ENCODE data around the gene TNPO1. TPM values are rescaled to one million over a fixed set of nuclear protein-coding genes. Genes with fewer than 3 reads are reported as not detected.
"Not testable (repeated sequence)": the region's sequence is repeated elsewhere in the genome, so short reads cannot be mapped to it uniquely, and the experiment has no call there.

TNPO1 gene
- total RNA-seq, 2 donors from 2014 or later: 133 to 141 TPM

DNA sequence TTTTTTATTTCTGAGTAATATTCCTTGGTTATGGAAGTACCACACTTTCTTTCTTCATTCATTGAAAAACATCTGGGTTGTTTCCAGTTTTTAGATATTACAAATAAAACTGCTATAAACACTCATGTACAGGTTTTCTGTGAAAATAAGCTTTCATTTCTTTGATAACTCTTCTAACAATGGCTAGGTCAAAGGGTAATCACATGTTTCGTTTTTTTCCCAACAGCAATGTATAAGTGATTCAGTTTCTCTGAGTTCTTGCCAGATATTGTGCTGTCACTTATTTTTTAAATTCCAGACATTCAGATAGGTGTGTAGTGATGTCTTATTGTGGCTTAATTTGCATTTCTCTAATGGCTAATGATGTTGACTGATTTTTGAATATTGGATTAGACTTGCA, 16.7 kb upstream of the TNPO1 start:
- peaks cover 5% of the 10 kb centered on the region for H3K4me1 Mint-ChIP-seq
- peaks cover 13% of the 10 kb centered on the region for H3K27me3 Mint-ChIP-seq (ENCODE audit: insufficient read depth)
- H3K36me3 ChIP-seq (ENCODE audit: control insufficient read depth, insufficient read depth, low read length): no peaks in the 10 kb centered on the region
- H3K4me3 Mint-ChIP-seq: no peak overlapping the region
- no peaks in the 10 kb centered on the region for H3K9me3 ChIP-seq (ENCODE audit: control insufficient read depth, low read length)
- H3K9me3 Mint-ChIP-seq: no peaks in the 10 kb centered on the region
- no peak overlapping the region for H3K9ac ChIP-seq (ENCODE audit: extremely low read depth, low read length, poor library complexity, severe bottlenecking)
- no peak overlapping the region for H3K4me3 ChIP-seq (ENCODE audit: low read length)
- no peaks in the 10 kb centered on the region for H3K27me3 ChIP-seq (ENCODE audit: control insufficient read depth, insufficient read depth, low read length, poor library complexity, severe bottlenecking)
- no peaks in the 10 kb centered on the region for H3K36me3 Mint-ChIP-seq (ENCODE audit: low read depth)
- H3K4me1 ChIP-seq (ENCODE audit: control insufficient read depth, insufficient read depth, low read length): no peaks in the 10 kb centered on the region
- no peak overlapping the region for H3K27ac ChIP-seq (ENCODE audit: low read depth, low read length)
- DNase-seq: no peak
- H3K27ac Mint-ChIP-seq: no peak overlapping the region
- TF ChIP-seq, protein P1, sequence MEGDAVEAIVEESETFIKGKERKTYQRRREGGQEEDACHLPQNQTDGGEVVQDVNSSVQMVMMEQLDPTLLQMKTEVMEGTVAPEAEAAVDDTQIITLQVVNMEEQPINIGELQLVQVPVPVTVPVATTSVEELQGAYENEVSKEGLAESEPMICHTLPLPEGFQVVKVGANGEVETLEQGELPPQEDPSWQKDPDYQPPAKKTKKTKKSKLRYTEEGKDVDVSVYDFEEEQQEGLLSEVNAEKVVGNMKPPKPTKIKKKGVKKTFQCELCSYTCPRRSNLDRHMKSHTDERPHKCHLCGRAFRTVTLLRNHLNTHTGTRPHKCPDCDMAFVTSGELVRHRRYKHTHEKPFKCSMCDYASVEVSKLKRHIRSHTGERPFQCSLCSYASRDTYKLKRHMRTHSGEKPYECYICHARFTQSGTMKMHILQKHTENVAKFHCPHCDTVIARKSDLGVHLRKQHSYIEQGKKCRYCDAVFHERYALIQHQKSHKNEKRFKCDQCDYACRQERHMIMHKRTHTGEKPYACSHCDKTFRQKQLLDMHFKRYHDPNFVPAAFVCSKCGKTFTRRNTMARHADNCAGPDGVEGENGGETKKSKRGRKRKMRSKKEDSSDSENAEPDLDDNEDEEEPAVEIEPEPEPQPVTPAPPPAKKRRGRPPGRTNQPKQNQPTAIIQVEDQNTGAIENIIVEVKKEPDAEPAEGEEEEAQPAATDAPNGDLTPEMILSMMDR (conservative IDR thresholded peaks at IDR 0.05): no peak
- 95% methylated on average over 1 of the region's 1 CpG; no CpG with 5 or more reads in 1 of the 2 experiments for WGBS, 2 experiments (ENCODE audit: insufficient coverage in 1 of 2, insufficient read length in 1 of 2)

DNA sequence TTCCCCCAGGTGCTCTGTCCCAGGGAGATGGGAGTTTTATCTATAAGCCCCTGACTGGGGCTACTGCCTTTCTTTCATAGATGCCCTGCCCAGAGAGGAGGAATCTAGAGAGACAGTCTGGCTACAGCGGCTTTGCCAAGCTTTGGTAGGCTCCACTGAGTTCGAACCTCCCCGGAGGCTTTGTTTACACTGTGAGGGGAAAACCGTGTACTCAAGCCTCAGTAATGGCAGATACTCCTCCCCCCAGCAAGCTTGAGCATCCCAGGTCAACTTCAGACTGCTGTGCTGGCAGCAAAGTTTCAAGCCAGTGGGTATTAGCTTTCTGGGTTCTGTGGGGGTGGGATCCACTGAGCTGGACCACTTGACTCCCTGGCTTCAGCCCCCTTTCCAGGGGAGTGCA, 7.8 kb upstream of the TNPO1 start:
- H3K27me3 Mint-ChIP-seq (ENCODE audit: insufficient read depth): peaks cover 20% of the 10 kb centered on the region
- H3K9me3 Mint-ChIP-seq; H3K27ac ChIP-seq (ENCODE audit: low read depth, low read length): not testable (repeated sequence)

DNA sequence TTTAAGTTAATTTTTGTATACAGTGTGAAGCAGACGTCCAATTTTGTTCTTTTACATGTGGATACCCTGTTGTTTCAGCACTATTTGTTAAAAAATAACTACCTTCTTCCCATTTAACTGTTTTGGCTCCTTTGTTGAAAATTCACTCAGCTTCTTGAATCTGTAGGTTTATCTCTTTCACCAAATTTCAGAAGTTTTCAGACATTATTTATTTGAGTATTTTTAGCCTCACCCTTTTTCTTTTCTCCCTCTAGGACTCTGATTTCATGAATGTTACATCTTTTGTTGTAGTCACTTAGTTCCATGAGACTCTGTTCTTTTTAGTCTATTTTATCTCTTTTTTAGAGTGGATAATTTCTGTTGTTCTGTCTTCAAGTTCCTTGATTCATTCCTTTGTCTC, 4.6 kb upstream of the TNPO1 start:
- peaks cover 3% of the 10 kb centered on the region for H3K27me3 Mint-ChIP-seq (ENCODE audit: insufficient read depth)
- H3K4me1 Mint-ChIP-seq: peaks cover 2% of the 10 kb centered on the region
- H3K9me3 ChIP-seq (ENCODE audit: control insufficient read depth, low read length): no peaks in the 10 kb centered on the region
- peaks cover 5% of the 10 kb centered on the region for H3K9me3 Mint-ChIP-seq
- DNase-seq: no peak
- no peaks in the 10 kb centered on the region for H3K4me1 ChIP-seq (ENCODE audit: control insufficient read depth, insufficient read depth, low read length)
- H3K4me3 Mint-ChIP-seq: no peak overlapping the region
- no peak overlapping the region for H3K27ac ChIP-seq (ENCODE audit: low read depth, low read length)
- H3K36me3 ChIP-seq (ENCODE audit: control insufficient read depth, insufficient read depth, low read length): no peaks in the 10 kb centered on the region
- TF ChIP-seq, protein P1 (conservative IDR thresholded peaks at IDR 0.05): no peak
- no peak overlapping the region for H3K9ac ChIP-seq (ENCODE audit: extremely low read depth, low read length, poor library complexity, severe bottlenecking)
- 79% methylated on average over 1 of the region's 1 CpG; no CpG with 5 or more reads in 1 of the 2 experiments for WGBS, 2 experiments (ENCODE audit: insufficient coverage in 1 of 2, insufficient read length in 1 of 2)
- H3K36me3 Mint-ChIP-seq (ENCODE audit: low read depth): no peaks in the 10 kb centered on the region
- H3K27ac Mint-ChIP-seq: no peak overlapping the region
- H3K4me3 ChIP-seq (ENCODE audit: low read length): no peak overlapping the region
- no peaks in the 10 kb centered on the region for H3K27me3 ChIP-seq (ENCODE audit: control insufficient read depth, insufficient read depth, low read length, poor library complexity, severe bottlenecking)

More for the DNA sequence above, 7.8 kb upstream of the TNPO1 start:
- not testable (repeated sequence) for H3K27ac Mint-ChIP-seq; H3K4me3 Mint-ChIP-seq; H3K9me3 ChIP-seq (ENCODE audit: control insufficient read depth, low read length); H3K4me1 ChIP-seq (ENCODE audit: control insufficient read depth, insufficient read depth, low read length); H3K4me3 ChIP-seq (ENCODE audit: low read length); H3K4me1 Mint-ChIP-seq; H3K9ac ChIP-seq (ENCODE audit: extremely low read depth, low read length, poor library complexity, severe bottlenecking); H3K27me3 ChIP-seq (ENCODE audit: control insufficient read depth, insufficient read depth, low read length, poor library complexity, severe bottlenecking); DNase-seq; H3K36me3 Mint-ChIP-seq (ENCODE audit: low read depth); H3K36me3 ChIP-seq (ENCODE audit: control insufficient read depth, insufficient read depth, low read length)
- WGBS, 2 experiments (ENCODE audit: insufficient coverage in 1 of 2, insufficient read length in 1 of 2): 74 to 96% methylated on average over 4 of the region's 4 CpGs

DNA sequence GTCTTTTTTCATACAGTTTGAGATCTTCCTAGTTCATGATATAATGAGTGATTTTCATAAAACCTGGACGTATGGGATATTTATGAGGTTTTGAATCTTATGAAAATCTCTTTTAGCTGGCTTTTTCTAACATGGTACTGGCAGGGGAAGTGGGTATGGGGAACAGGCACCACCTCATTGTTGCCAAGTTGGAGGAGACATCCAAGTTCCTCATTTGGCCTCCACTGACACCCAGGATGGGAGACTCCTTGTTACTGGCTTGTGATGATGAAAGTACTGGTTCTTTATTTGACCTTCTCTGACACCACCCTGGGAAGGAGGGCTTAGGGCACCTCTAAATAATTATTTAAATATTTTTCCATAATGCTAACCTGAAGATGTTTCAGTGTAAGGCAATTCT, 4.0 kb upstream of the TNPO1 start:
- Histone ChIP-seq H3K27ac (ENCODE audit: low read depth, low read length) (no peak overlapping the region), H3K36me3 (ENCODE audit: control insufficient read depth, insufficient read depth, low read length) (no peaks in the 10 kb centered on the region), H3K27me3 (ENCODE audit: control insufficient read depth, insufficient read depth, low read length, poor library complexity, severe bottlenecking) (no peaks in the 10 kb centered on the region), H3K4me1 (ENCODE audit: control insufficient read depth, insufficient read depth, low read length) (no peaks in the 10 kb centered on the region), H3K9ac (ENCODE audit: extremely low read depth, low read length, poor library complexity, severe bottlenecking) (no peak overlapping the region), H3K4me3 (ENCODE audit: low read length) (no peak overlapping the region), H3K9me3 (ENCODE audit: control insufficient read depth, low read length) (no peaks in the 10 kb centered on the region)
- peaks cover 5% of the 10 kb centered on the region for H3K9me3 Mint-ChIP-seq
- peaks cover 3% of the 10 kb centered on the region for H3K4me1 Mint-ChIP-seq
- TF ChIP-seq, protein P1 (conservative IDR thresholded peaks at IDR 0.05): no peak
- 86 to 91% methylated on average over 1 of the region's 1 CpG for WGBS, 2 experiments (ENCODE audit: insufficient coverage in 1 of 2, insufficient read length in 1 of 2)
- no peak overlapping the region for H3K27ac Mint-ChIP-seq
- no peak overlapping the region for H3K4me3 Mint-ChIP-seq
- no peak for DNase-seq
- no peaks in the 10 kb centered on the region for H3K36me3 Mint-ChIP-seq (ENCODE audit: low read depth)
- H3K27me3 Mint-ChIP-seq (ENCODE audit: insufficient read depth): peaks cover 2% of the 10 kb centered on the region

All from endodermal cell (in vitro differentiated cells).